HG03469 (cell line): ENCODE results near the gene TANGO6.

Source experiments
- ATAC-seq: cut with Tn5 transposase; IDR thresholded peaks from one replicate; pipeline ENCODE4 v1.9.1; 2021; ENCODE audit warnings: mild to moderate bottlenecking, moderate library complexity, moderate number of reproducible peaks; ENCODE audit not compliant: unreplicated experiment

TANGO6 gene

GRCh38 chr16:69088684-69089083 lies 245.4 kb downstream of the TANGO6 start:
- ATAC-seq = no peak

GRCh38 chr16:69089091-69089910 lies 246.0 kb downstream of the TANGO6 start:
- no peak for ATAC-seq

- ATAC-seq = no peak
These were observed 250.6 kb downstream of the TANGO6 start for GRCh38 chr16:69093974-69094373.

DNA sequence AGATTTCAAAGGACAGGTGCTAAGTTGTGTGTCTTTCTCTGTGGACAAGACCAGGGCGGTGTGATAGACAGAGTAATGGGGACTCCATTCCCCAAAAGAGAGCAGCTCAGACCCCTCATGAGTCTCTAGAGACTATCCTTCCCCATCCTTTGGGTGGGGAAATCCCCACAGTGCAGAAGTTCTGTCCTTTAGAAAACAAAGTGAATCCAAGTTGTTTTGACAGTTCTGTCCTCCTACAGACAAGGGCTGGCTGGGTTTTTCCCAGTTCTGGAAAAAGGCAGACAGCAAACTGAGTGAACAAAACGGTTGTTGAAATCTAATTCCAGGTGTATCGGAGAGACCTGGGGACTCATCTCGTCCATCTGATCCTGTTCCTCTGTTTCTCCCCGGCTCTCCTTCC lies 251.2 kb downstream of the TANGO6 start:
- ATAC-seq = no peak

DNA sequence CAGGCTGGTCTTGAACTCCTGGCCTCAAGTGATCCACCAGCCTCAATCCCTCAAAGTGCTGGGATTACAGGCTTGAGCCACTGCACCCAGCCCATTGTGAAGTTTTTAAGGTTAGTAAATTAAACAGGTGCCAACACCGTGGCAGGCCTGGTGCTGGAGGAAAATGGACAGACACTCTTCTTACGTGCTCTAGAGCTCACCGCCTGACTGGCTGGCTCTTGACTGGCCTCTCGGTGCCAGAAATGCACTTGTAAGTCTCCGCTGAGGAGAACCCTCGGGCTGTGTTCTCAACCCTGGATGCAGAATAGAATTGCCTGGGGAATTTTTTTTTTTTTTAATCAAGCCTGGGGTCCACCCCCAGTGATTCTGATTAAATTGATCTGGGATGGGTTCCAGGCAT lies 251.9 kb downstream of the TANGO6 start:
- ATAC-seq = no peak

- ATAC-seq = no peak
These were observed 256.9 kb downstream of the TANGO6 start for GRCh38 chr16:69100071-69100691.

GRCh38 chr16:69105501-69106361 lies 262.4 kb downstream of the TANGO6 start, which contains the start of gene HAS3:
HAS3 (plus strand) TSS chr16:69105653; CDS start chr16:69109396, 3,743 bp downstream.
- no peak for ATAC-seq

DNA sequence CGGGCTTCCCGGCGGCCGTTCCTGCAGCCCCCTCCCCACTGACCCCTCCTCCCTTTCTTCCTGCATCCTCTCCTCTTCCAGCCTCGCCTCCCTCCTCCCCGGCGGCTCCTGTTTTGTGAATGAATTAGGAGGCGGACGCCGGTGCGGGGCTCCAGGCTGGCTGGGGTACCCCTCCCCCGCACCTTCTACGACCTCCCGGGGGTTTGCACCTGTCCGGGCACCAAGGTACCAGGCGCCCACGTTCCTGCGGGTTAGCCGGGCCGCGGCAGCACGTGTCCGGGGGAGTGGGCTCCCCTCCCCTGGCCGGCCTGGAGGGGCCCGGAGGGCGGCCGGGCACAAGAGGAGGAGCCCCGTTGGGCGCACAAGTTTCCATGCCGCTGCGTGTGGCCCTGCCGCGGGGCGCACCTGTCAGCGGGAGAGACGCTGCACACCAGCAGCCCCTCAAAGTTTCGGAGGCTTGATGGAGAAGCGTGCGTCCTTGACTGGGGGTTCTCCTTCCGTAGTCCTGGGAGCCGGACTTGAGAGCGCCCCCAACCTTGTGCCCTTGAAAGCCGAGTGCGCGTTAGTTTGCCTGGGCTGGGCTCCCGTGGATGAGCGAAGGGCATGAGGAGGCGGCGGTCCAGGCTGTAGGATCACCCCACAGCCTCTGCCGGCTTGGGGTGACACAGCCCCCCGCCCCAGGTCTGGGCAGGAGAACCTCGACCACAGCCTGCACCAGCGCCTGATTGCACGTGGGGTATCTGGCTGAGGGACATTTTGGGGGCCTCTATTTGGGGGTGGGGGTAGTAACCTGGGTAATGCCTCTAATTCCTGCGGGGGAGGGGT lies 263.4 kb downstream of the TANGO6 start:
- ATAC-seq = no peak

DNA sequence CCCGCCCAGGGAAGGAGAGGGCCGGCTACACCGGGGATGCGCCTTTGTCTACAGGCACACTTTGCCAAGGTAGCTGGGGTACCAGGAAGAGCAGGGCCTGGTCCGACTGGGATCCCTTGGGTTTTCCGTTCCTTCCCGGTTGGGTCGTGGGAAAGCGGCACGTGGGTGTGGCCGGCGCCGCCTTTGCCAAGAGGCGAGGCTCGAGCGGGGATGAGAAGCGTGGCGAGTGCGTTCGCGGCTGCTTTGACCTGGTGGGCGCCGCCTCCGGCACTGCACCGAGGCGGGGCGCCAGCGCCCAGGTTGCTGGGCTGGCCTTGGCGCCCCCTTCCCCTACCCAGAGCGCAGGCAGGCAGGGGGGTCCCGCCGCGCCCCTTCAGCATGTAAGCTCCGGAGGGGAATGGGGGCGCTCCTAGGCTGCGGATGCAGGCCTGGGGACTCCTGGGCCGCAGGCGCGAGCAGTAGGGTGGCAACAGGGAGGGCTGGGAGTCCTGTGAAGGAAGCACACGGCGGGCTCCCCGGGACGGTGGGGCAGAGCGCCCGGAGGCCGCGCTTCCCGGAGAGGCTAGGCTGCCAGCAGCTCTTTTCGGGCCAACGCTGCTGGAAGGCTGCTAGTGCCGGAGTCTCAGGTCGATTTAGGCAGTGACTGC lies 264.1 kb downstream of the TANGO6 start:
- no peak for ATAC-seq

DNA sequence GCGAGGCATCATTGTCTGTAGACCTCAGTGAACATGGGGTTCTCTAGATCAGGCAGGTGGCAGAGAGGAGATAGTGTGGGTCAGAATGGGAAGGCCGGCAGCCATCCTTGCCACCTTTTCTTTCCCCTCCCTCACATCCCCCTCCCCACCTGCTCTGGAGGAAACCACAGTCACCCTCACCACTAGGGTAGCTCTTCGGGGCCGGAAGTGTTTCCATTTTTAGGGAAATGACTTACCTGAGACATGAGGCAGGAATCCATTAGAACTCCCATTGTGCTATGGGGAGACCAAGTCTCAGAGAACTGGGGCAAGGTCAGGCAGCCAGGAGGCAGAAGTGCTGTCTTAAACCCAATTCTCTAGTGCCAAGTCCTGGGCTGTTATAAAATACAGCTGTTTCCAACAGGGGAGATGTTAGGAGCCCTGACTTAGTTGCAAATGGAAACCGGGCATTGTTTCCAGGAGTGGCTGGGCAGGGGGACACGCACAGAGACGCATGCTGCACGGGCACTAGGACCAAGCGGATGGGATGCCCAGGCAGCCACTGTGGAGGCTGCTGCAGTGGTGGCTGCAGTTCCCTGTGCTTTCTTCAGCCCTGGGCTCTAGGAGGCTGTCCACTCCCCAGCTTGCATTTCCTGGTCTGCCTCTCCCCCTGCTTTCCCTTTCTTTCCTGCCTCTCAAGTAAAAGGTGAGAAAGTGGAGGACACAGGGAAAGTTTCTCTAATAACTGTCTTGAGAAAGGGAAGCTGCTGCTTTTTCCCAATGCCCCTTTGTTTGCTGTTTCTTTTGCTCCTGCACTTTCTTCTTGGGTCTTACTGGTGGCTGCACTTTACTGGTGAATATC lies 265.0 kb downstream of the TANGO6 start:
- ATAC-seq = no peak

GRCh38 chr16:69108905-69109252 lies 265.5 kb downstream of the TANGO6 start:
- ATAC-seq = no peak

DNA sequence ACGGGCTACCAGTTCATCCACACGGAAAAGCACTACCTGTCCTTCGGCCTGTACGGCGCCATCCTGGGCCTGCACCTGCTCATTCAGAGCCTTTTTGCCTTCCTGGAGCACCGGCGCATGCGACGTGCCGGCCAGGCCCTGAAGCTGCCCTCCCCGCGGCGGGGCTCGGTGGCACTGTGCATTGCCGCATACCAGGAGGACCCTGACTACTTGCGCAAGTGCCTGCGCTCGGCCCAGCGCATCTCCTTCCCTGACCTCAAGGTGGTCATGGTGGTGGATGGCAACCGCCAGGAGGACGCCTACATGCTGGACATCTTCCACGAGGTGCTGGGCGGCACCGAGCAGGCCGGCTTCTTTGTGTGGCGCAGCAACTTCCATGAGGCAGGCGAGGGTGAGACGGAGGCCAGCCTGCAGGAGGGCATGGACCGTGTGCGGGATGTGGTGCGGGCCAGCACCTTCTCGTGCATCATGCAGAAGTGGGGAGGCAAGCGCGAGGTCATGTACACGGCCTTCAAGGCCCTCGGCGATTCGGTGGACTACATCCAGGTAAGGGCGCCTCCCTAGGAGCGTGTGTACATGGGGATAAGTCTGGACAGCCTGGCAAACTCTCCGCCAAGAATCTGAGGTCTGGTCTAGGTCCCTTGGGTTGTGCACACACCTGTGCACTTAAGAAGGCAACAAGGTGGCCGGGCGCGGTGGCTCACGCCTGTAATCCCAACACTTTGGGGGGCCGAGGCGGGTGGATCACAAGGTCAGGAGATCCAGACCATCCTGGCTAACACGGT lies 266.3 kb downstream of the TANGO6 start:
- ATAC-seq = no peak

DNA sequence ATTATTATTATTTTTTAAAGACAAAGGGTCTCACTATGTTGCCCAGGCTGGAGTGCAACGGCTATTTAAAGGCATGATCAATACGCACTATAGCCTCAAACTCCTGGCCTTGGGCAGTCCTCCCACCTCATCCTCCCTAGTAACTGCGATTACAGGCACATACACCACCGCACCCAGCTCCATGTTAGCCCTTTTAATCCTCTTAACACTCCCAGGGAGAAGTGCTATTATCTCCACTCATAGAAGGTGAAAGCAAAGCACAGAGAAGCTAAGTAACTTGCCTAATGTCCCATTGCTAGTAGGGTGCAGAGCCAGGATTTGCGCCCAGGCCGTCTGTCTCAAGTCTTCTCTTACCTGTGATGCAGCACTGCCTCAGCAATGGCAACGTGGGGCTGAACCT lies 267.1 kb downstream of the TANGO6 start:
- ATAC-seq = no peak

DNA sequence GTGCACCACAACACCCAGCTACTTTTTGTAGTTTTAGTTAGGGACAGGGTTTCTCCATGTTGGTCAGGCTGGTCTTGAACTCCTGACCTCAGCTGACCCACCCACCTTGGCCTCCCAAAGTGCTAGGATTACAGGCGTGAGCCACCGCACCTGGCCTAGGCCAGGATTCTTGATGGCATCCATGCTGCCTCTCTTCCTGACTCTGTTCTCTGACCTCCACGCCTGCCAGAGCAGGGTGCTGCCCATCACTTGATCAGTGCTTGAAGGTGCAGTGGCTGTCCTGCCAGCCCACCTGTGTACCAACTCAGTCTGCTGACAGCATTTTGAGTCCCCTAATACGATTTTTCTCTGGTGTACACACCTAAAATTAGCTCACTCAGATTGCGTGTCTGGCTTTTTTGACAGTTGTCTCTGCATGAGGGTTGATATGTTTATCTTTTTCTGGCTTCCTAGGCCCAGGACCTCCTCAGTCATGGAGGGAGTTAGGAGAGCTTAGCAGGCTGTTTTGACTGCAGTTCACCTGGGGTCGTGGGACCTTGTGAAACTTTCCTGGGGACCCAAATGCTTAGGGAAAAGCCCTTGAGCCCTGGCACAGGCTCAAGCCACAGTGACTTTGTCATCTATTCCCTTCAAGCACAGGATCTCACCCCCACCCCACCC lies 268.0 kb downstream of the TANGO6 start:
- ATAC-seq = no peak

GRCh38 chr16:69111876-69112230 lies 268.5 kb downstream of the TANGO6 start:
- no peak for ATAC-seq

GRCh38 chr16:69112285-69113129 lies 269.2 kb downstream of the TANGO6 start:
- ATAC-seq = no peak

DNA sequence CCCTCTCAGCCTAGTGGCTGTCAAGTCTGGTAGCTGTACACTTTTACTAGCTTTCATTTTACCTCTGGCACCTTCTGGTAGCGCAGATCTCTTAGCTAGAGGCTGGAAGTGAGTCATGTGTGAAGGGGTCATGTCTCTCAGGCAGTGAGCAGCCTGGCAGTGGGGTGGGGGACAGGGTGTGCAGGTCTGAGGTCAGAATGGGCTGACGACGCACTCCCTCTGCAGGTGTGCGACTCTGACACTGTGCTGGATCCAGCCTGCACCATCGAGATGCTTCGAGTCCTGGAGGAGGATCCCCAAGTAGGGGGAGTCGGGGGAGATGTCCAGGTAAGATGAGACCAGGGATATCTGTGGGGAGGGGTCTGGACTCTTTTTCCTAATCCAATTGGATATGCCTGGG lies 269.9 kb downstream of the TANGO6 start:
- ATAC-seq = no peak
